Endothelial cell of umbilical vein (primary cell): ENCODE measurements around the gene MCF2L. TPM values are rescaled to one million over a fixed set of nuclear protein-coding genes. Genes with fewer than 3 reads are reported as not detected.

Source experiments
- BruUV-seq: library from RNA; stranded (reverse); fragments of 400-500 nt; replicated peaks from 2 replicates; lab custom pipeline; 2021; lab: Mats Ljungman, UMichigan
- CTCF ChIA-PET: fragments of 300-600, 350-600 bp; sonication (Branson Sonifier 250); formaldehyde crosslinking; loops from one replicate; lab custom pipeline; 2021; ENCODE audit warnings: antibody characterized with exemption, inconsistent platforms; lab: Charles Lee
- POLR2A ChIA-PET: fragments of 300-600, 350-600 bp; sonication (Branson Sonifier 250); formaldehyde crosslinking; loops from one replicate; lab custom pipeline; 2021; ENCODE audit warnings: antibody characterized with exemption, inconsistent platforms; lab: Charles Lee
- DNase-seq: peaks from one replicate; pipeline ENCODE4 v3.0.0-alpha.2; 2011; ENCODE audit warnings: low read depth, low spot score
- FAIRE-seq: peaks from 2 replicates; lab custom pipeline; 2011; peaks lifted over from hg19 to GRCh38; lab: Jason Lieb, UNC
- H2AFZ ChIP-seq: 2 replicates; pipeline ENCODE4 v1.6.0; 2012; ENCODE audit warnings: low read depth, low read length, control low read depth, inconsistent platforms
- H3K27ac ChIP-seq: 2 replicates; pipeline ENCODE4 v1.5.1; 2011; ENCODE audit warnings: low read depth, mild to moderate bottlenecking, control low read depth, low read length, moderate library complexity; ENCODE audit not compliant: insufficient read depth
- H3K27me3 ChIP-seq, 2 experiments: 2 replicates each; pipeline versions ENCODE4 v1.6.0 to v1.6.1; 2011; ENCODE audit warnings: low read length in 2 of 2, mixed read lengths in 1 of 2; ENCODE audit not compliant: control insufficient read depth in 2 of 2, insufficient read depth in 2 of 2
- H3K36me3 ChIP-seq, 2 experiments: 2 replicates in 1 of 2; 3 replicates in 1 of 2; pipeline ENCODE4 v1.5.1; 2011; ENCODE audit warnings: low read length in 2 of 2, mild to moderate bottlenecking in 1 of 2, moderate library complexity in 1 of 2; ENCODE audit not compliant: control insufficient read depth in 2 of 2, insufficient read depth in 2 of 2; ENCODE audit errors: extremely low read depth in 1 of 2
- H3K4me1 ChIP-seq: 3 replicates; pipeline ENCODE4 v1.5.1; 2011; ENCODE audit warnings: mild to moderate bottlenecking, low read length; ENCODE audit not compliant: control insufficient read depth, insufficient read depth; ENCODE audit errors: extremely low read depth
- H3K4me2 ChIP-seq: 2 replicates; pipeline ENCODE4 v1.6.1; 2011; ENCODE audit warnings: low read length, control low read depth, mixed read lengths; ENCODE audit not compliant: insufficient read depth
- H3K4me3 ChIP-seq, 3 experiments: fragments of 200-600 bp in 1 of 3; sonication (generic), shearing (Covaris generic) in 1 of 3; replicated peaks in 1 of 3; 2 replicates each; pipeline ENCODE4 v1.5.1; 2011 to 2016; ENCODE audit warnings: control low read depth in 3 of 3, low read length in 3 of 3, mild to moderate bottlenecking in 2 of 3, inconsistent platforms in 1 of 3, low read depth in 1 of 3, moderate library complexity in 1 of 3; ENCODE audit not compliant: insufficient read depth in 1 of 3
- H3K79me2 ChIP-seq: 2 replicates; pipeline ENCODE4 v1.6.0; 2012; ENCODE audit warnings: low read length, inconsistent platforms; ENCODE audit not compliant: control insufficient read depth, insufficient read depth
- H3K9ac ChIP-seq: replicated peaks from 2 replicates; pipeline ENCODE3; 2011; ENCODE audit warnings: low read length, control low read depth; ENCODE audit not compliant: insufficient read depth; ENCODE audit errors: extremely low read depth
- H3K9me1 ChIP-seq: replicated peaks from 3 replicates; pipeline ENCODE4 v1.6.0; 2011; ENCODE audit warnings: mild to moderate bottlenecking, low read length; ENCODE audit not compliant: control insufficient read depth, insufficient read depth; ENCODE audit errors: extremely low read depth
- H3K9me3 ChIP-seq: replicated peaks from 2 replicates; pipeline ENCODE4 v1.5.1; 2012; ENCODE audit warnings: low read length, inconsistent platforms; ENCODE audit not compliant: control insufficient read depth, insufficient read depth
- H4K20me1 ChIP-seq: replicated peaks from 2 replicates; pipeline ENCODE3; 2011; ENCODE audit warnings: mild to moderate bottlenecking, low read length; ENCODE audit not compliant: control insufficient read depth, insufficient read depth; ENCODE audit errors: extremely low read depth
- EZH2 ChIP-seq: IDR thresholded peaks from 2 replicates; pipeline ENCODE4 v1.6.1; 2012; ENCODE audit warnings: borderline replicate concordance, low read depth, mild to moderate bottlenecking, moderate library complexity, low read length, inconsistent platforms; ENCODE audit not compliant: severe bottlenecking
- FOS ChIP-seq: IDR thresholded peaks from 2 replicates; pipeline ENCODE4 v1.6.1; 2011; ENCODE audit warnings: mild to moderate bottlenecking, low read length, moderate library complexity, borderline replicate concordance; ENCODE audit not compliant: insufficient read depth
- GATA2 ChIP-seq: IDR thresholded peaks from 2 replicates; pipeline ENCODE4 v1.7.0; 2011; ENCODE audit warnings: low read depth, mild to moderate bottlenecking, moderate library complexity, mixed read lengths, low read length; ENCODE audit not compliant: insufficient read length, insufficient read depth
- JUN ChIP-seq: IDR thresholded peaks from 2 replicates; pipeline ENCODE4 v1.6.1; 2011; ENCODE audit warnings: borderline replicate concordance, low read depth; ENCODE audit not compliant: insufficient read length, insufficient read depth
- MYC ChIP-seq: IDR thresholded peaks from one replicate; pipeline ENCODE4 v1.6.1; 2011; ENCODE audit warnings: mild to moderate bottlenecking, low read depth, low read length
- POLR2A ChIP-seq: IDR thresholded peaks from 2 replicates; pipeline ENCODE4 v1.6.1; 2012; ENCODE audit warnings: low read depth, mild to moderate bottlenecking, control low read depth, low read length
- POLR2AphosphoS5 ChIP-seq: IDR thresholded peaks from 2 replicates; pipeline ENCODE4 v1.6.1; 2012; ENCODE audit warnings: low read depth, mild to moderate bottlenecking, control low read depth, low read length, moderate library complexity; ENCODE audit not compliant: insufficient read depth
- dilution Hi-C: fragments of 300-500 bp; cut with MboI; formaldehyde crosslinking; loops from one replicate; pipeline ENCODE4 v1.15.0; 2019; ENCODE audit warnings: low sequenced_read_pairs; ENCODE audit not compliant: extremely low pct_ligation_motif_present
- intact Hi-C: fragments of 100-400 bp; cut with micrococcal nuclease; formaldehyde crosslinking; loops from one replicate; pipeline ENCODE4 v1.10.0; 2022
- polyA plus RNA-seq, 4 experiments: library from polyadenylated mRNA; depleted of rRNA in 3 of 4; stranded (reverse) in 3 of 4; unstranded in 1 of 4; fragments of >200 nt; gene quantifications; 2 replicates each; pipeline versions ENCODE4 v1.2.1 to v1.2.3, GENCODE V29; 2011 to 2012; ENCODE audit warnings: missing spikeins in 1 of 4
- total RNA-seq: library from RNA; stranded (reverse); gene quantifications from 2 replicates; pipeline ENCODE4 v1.2.3, GENCODE V29; 2021
- TF ChIP-seq, protein P1 (sequence below), 2 donors: IDR thresholded peaks; 1 replicate in 1 of 2; 2 replicates in 1 of 2; pipeline ENCODE4 v1.5.1; 2011; ENCODE audit warnings: low read length in 2 of 2, mild to moderate bottlenecking in 2 of 2, moderate library complexity in 2 of 2, control low read depth in 1 of 2, inconsistent platforms in 1 of 2, low read depth in 1 of 2; ENCODE audit not compliant: insufficient read depth in 1 of 2; ENCODE audit errors: extremely low read depth in 1 of 2
- TF ChIP-seq, protein P2 (sequence below): IDR thresholded peaks from 2 replicates; pipeline ENCODE4 v1.6.1; 2011; ENCODE audit not compliant: insufficient read depth, insufficient read length

The MCF2L gene
- total and polyA plus RNA-seq, 2 donors (not counting 3 experiments of a cell fraction or from before 2014, with no cell fraction given): 0.33 to 0.58 TPM

DNA sequence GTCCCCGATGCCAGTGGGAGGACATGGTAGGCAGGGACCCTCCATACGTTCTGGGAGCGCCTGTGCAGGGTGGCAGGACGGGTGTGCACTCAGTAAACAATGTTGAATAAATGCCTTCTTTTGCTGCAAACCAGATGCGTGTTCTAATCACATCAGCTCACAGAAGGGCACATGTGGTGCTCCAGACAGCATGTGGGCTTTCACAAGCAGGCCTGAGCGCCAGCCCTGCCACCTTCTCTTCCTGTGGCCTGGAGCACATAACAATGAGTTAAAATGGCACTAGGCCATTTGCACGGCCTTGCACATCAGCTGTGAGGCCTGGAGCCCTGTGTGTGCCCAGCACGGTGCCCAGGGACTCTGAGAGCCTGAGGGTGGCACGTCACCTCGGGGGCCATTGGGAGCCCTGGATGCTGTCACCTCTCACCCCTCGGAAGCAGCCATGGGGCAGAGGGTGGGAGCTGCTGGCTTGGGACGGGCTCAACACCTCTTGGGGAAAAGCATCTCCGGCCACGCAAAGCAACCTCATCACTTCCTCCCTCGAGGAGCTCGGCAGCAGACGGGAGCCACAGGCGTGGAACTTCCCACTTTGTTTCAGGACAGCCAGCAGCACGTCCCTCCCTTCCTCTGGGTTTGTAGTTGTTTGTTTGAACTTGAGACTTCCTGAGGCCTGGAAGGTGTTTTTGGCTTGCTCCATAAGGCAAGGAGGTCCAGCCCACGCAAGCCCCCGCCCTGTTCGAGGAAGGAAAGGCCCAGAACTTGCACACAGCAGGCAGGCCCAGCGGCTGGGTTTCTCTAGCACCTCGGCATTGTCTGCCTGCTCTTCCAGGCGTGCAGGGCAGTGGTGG, 9.8 kb downstream of the MCF2L start:
- no peaks in the 10 kb centered on the region for H4K20me1 ChIP-seq
- no peak overlapping the region for H3K27ac ChIP-seq
- ChIA-PET POLR2A (no interaction called here), CTCF (no interaction called here)
- H3K36me3 ChIP-seq: no peaks in the 10 kb centered on the region
- no peak overlapping the region for H3K9ac ChIP-seq
- H3K27me3 ChIP-seq: no peaks in the 10 kb centered on the region
- no peaks in the 10 kb centered on the region for H3K79me2 ChIP-seq
- no TSS peak for BruUV-seq
- FAIRE-seq (no peak), DNase-seq (no peak)
- no peaks in the 10 kb centered on the region for H3K4me1 ChIP-seq
- TF ChIP-seq POLR2A (no peak), GATA2 (no peak), EZH2 (no peak), JUN (no peak), MYC (no peak), FOS (no peak), POLR2AphosphoS5 (no peak)
- TF ChIP-seq, protein P1, sequence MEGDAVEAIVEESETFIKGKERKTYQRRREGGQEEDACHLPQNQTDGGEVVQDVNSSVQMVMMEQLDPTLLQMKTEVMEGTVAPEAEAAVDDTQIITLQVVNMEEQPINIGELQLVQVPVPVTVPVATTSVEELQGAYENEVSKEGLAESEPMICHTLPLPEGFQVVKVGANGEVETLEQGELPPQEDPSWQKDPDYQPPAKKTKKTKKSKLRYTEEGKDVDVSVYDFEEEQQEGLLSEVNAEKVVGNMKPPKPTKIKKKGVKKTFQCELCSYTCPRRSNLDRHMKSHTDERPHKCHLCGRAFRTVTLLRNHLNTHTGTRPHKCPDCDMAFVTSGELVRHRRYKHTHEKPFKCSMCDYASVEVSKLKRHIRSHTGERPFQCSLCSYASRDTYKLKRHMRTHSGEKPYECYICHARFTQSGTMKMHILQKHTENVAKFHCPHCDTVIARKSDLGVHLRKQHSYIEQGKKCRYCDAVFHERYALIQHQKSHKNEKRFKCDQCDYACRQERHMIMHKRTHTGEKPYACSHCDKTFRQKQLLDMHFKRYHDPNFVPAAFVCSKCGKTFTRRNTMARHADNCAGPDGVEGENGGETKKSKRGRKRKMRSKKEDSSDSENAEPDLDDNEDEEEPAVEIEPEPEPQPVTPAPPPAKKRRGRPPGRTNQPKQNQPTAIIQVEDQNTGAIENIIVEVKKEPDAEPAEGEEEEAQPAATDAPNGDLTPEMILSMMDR (IDR thresholded peaks at IDR 0.05; ENCODE audit: extremely low read depth in 1 of 2, insufficient read depth in 1 of 2, low read depth in 1 of 2, low read length in 2 of 2): no peak
- TF ChIP-seq, protein P2, sequence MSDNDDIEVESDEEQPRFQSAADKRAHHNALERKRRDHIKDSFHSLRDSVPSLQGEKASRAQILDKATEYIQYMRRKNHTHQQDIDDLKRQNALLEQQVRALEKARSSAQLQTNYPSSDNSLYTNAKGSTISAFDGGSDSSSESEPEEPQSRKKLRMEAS: no peak
- dilution Hi-C loops: no loop called here
- no peak overlapping the region for H3K4me3 ChIP-seq
- H3K9me1 ChIP-seq: no peaks in the 10 kb centered on the region
- intact Hi-C loops: no loop called here
- H3K9me3 ChIP-seq: no peaks in the 10 kb centered on the region
- no peak overlapping the region for H3K4me2 ChIP-seq
- H2AFZ ChIP-seq: no peak overlapping the region
